GM19099 (cell line): ENCODE data around the gene INTS13.

Experiments used
- POLR2A ChIP-seq: IDR thresholded peaks from 3 replicates; pipeline ENCODE4 v1.6.1; 2011; ENCODE audit warnings: low read depth; ENCODE audit not compliant: insufficient read length; ENCODE audit errors: extremely low read depth

The INTS13 gene, protein sequence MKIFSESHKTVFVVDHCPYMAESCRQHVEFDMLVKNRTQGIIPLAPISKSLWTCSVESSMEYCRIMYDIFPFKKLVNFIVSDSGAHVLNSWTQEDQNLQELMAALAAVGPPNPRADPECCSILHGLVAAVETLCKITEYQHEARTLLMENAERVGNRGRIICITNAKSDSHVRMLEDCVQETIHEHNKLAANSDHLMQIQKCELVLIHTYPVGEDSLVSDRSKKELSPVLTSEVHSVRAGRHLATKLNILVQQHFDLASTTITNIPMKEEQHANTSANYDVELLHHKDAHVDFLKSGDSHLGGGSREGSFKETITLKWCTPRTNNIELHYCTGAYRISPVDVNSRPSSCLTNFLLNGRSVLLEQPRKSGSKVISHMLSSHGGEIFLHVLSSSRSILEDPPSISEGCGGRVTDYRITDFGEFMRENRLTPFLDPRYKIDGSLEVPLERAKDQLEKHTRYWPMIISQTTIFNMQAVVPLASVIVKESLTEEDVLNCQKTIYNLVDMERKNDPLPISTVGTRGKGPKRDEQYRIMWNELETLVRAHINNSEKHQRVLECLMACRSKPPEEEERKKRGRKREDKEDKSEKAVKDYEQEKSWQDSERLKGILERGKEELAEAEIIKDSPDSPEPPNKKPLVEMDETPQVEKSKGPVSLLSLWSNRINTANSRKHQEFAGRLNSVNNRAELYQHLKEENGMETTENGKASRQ

DNA sequence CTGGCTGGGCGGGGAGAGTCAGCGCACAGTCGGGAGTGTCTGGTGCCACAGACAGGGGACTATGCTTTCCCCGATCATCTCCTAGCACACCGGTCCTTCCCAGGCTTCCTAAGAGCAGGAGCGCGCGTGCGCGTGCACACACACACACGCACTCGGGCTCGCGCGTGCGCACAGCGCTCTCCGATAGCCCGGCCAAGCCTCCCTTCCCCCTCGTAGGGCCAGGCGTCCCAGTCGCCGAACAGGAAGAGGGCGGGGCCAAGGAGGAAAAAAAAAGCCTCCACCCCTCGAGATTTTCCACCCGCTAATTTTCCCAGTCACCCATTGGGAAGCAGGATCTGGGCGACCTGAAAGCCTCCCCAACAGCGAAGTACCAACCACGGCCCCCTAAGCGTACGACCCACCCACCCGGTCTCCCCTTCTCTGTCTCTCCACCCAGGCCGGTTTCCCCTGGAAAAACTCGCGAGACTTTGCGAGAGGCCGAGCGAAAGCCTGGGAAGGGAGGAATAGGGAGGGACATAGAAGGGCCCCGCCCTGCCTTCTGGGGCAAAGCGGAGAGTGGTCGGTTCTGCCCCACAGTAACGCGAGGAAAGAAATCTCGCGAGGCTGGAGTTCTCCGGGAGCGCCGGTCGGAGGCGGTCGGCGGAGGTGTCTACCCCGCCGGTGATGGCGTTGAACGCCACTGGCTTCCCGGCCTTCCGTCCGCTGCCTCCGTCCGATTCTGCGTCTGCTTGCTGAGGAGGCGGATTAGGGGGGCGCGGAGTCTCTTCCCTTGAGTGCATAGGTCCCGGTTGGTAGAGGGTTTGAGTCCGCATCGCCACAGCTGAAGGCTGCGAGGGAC is at the start of gene INTS13, which contains the start of gene FGFR1OP2:
Gene INTS13 (minus strand): TSS at position 119 of the 838 bp plus-strand sequence. CDS start 1,178 bp downstream, outside the sequence.
Gene FGFR1OP2 (plus strand): TSS at position 608 of the 838 bp plus-strand sequence. CDS start 15,689 bp downstream, outside the sequence.
- TF ChIP-seq POLR2A, result peak; percentile 98

DNA sequence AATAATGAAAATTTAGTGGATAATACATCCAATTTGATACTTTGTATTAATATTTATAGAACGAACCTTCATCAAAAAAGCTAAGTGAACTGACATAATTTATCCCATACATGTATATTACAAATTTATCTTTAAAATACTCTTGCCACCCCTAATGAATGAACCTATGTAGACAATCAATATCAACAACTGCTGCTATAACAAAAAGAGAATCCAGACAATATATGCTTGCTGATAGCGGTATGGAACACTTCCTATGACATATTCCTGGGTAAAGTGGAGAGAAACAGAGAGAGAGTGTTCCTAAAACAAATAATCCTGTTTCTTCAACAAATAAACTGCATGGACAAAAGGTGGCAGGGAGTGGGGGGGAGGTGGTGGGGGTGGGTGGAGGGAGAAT is 45.1 kb upstream of the INTS13 start:
- no peak for TF ChIP-seq POLR2A

DNA sequence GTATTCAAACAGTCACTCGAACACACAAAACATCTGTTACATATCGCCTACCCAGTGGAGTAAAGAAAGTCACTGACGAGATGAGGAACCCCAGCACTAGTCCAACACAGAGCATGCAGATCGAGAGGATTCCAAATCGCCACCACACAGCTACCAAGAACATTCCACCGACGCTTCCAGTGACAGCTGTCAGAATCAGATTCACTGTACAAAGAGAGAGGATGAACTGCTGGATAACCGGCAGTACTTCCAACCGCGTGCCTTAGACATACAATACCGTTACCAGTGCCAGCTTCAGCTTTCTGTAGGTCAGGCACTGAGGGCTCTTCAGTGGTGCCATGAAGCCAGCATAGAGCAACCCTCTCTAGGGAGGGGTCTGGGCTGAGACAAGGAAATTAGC is 42.0 kb upstream of the INTS13 start:
- TF ChIP-seq POLR2A, result no peak

DNA sequence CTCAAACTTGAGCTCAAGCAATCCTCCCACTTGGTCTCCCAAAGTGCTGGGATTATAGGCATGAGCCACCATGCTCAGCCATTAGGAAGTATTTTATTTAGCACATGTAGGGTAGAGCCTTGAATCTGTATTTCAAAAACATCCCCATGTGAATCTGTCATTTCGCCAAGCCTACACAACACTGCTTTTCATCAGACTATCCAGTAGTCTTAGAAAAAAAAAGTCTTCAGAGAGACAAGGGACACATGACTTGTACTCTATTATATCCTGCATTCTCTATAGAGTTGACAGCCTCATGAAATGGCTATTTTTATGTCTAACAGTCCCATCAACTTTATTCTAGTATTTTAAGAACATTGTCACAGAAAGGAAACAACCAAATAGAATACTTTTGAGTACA is 41.0 kb upstream of the INTS13 start:
- no peak for TF ChIP-seq POLR2A

DNA sequence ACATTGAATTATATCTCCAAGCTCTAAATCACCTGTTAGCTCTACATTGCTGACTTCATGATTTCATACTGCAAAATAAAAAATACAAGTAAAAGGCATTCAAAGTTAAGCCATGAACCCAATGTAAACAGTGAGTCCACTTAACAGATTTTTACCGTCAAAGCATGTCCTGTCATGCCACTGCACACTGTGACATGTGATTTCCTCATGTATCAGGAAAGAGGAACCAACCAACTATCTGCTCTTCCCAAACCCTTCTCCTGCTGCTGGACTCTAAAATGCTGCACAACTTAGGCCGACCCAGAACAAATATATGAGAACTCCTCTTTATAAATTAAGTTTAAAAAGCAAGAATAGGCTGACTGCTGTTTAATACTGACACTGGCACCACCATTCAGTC is 38.9 kb upstream of the INTS13 start:
- TF ChIP-seq POLR2A, result no peak

DNA sequence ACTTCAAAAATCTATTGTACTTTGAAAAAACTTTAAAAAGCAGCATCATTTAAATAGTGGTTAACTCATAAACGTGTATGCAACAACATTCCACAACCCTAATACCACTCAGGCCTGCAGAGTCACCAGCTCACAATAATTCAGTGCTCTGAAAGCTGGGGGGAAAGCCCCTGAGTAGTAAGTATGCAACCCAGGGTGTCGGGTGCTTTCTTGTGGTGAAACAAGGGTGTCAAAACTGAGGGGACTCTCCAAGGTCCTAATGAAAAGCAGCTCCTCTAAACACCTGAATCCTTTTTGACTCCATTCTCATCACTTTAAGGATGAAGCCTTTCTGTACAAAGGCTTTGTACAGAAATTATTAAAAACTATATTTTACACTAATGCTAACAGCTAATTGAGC is 34.2 kb upstream of the INTS13 start:
- no peak for TF ChIP-seq POLR2A

DNA sequence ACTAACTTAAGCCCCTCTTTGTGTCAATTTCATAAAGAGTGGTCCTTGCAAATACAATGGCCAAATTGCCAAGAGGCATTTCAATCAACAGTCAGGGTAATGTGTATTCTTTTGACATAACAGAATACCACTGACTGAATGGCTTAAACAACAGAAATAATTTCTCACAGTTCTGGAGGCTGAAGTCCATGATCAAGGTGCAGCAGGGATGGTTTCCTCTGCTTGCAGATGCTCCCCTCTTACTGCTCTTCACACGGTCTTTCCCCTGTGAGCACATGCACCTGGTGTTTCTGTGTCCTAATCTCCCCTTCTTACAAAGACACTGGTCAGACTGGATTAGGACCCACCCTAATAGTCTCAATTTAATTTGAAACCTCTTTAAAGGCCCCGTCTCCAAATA is 32.4 kb upstream of the INTS13 start:
- no peak for TF ChIP-seq POLR2A

DNA sequence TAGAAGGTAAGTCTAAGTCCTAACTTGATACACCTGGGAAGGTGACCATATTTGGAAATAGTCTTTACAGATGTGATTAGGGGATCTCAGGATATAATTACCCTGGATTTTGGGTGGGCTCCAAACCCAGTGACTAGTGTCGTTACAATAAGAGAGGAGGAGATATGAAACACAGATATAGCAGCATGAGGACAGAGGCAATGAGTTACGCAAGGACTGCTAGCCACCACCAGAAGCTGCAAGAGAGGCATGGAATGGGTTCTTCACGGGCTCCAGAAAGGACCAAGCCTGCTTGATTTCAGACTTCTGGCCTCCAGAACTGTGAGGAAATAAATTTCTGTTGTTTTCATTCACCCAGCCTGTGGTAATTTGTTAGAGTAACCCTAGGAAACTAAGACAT is 29.1 kb upstream of the INTS13 start:
- no peak for TF ChIP-seq POLR2A

DNA sequence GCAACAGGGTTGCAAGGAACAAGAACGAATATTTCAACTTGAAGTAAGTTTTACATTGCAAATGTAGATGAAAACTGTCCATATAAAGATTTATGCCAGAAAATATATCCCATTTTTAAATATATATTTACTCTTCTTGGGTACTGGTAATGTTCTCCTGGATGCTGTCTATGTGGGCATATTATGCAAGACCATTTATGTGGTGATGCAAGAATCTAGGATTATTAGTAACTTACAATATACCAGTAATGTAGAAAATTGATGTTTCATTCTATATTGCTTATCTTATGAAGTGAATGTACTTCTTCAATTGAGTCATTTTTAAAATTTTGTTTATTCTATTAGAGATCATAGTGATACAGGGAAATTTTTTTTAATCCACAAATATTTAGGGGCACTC is 25.6 kb upstream of the INTS13 start:
- TF ChIP-seq POLR2A, result no peak

DNA sequence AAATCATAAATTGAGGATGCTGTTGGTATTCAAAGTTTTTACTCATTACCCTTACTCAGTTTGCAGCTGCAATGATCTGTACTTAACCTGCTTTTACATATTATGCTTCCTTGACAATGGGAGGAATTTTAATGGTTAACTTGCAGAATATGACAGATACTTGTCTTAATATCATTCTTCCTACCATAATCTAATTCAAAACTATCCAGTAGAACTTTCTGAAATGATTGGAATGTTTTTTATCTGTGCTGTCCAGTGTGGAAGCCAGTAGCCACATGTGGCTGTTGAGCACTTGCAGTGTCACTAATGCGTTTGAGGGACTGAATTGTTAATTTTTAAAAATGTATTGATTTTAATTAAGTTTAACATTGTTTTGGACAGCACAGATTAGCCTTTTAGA is 24.0 kb upstream of the INTS13 start:
- TF ChIP-seq POLR2A, result no peak

DNA sequence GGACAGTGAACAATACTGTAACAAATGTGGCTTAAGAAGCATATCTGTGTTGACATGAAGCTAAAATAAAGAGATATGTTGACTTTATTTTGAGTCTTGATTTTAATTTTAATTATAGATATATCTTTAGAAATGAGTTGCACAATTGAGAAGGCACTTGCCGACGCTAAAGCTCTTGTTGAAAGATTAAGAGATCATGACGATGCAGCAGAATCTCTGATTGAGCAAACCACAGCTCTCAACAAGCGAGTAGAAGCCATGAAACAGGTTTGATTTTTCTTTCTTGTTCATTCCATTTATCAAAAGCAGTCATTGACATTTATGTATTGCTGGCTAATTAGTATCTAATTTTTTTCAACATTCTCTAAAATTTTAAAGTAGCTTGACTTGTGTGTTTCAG is 16.2 kb upstream of the INTS13 start:
- no peak for TF ChIP-seq POLR2A

DNA sequence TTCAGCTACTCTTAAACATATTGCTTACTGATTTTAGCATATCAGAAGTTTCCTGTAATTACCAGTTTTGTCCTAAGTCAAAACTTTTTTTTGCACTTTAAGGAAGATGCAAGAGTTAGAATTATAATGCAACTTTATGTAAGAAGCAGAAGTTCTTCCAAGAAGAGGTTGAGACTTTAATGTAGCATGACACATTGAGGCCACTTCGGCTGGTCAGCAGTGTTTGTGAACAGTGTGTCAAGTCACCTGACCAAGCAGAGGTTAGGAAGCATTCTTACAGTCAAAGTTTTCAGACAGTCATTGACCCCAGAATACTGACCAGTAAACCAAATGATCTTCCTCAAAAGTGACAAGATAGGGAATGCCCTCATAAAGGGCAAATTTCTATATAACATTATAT is 15.7 kb upstream of the INTS13 start:
- TF ChIP-seq POLR2A, result no peak

DNA sequence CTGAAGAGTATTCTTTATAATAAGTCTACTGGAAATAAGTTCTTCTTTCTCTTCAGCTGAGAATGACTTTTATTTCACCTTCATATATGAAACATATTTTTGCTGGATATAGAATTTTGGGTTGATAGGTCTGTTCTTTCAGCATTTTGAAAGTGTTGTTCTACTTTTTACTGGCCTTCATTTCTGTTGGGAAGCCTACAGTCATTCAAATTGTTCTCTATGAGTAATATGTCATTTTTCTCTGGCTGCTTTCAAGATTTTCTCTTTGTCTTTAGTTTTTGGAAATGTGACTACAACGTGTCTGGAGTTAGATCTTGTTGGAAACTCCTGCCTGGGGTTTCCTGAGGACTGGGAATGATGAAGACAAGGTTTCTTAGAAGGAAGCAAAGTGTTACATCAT is 10.5 kb upstream of the INTS13 start:
- no peak for TF ChIP-seq POLR2A

DNA sequence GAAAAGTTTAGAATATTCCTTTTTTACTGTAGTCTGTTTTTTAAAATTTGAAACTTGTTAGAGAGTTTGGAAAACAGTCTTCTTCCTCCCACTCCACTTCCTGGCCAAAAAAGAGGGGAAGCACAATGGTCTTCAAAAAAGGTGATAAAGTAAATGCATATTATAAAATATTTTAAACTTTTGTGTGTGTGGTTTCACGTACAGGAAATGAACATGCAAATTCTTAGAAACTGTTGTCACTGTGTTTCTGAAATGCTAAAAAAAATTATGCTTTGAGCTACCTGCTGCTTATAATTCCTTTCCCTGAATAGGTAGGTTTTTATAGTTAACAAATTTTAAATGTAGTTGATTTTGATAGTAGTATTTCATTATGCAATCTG is 3.4 kb upstream of the INTS13 start:
- no peak for TF ChIP-seq POLR2A

DNA sequence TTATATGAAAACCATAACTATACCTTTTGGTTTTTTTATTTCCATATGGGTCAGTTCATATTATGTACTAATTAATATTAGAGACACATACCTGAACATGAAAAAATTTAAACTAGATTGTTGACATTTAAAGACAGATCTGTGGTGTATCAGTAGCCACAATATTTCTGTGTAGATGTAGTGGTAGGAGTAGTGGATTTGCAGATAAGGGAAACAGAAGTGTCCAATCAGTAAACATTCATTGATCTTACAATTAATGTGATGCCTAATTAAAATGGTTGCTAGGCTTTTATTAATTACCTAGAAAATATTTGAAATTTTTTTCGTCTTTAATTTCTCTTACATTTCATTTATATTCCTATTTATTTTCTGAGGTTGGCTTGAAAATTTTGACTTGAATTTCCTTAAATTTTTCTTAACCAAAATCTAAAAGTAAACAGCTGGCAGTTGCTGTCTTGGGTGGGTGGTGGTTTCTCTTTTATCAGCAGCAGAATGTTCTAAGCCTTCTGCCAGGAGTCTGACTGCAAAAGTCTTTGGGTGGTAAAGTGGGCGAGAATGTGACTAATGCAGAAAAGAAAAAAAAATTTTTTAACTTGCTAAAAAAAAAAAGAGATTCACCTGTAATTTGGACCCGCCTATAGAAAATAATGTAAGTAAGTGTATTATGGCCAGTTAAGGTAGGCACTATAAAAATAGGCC is 2.9 kb upstream of the INTS13 start:
- no peak for TF ChIP-seq POLR2A
